Ovary (tissue), 3 donors: ENCODE measurements around the gene NIM1K.

Experiments
- EP300 ChIP-seq: sonication (generic); formaldehyde crosslinking; IDR thresholded peaks from one replicate; pipeline ENCODE4 v1.6.1; 2017; ENCODE audit warnings: antibody characterized with exemption
- POLR2A ChIP-seq: fragments of 450-650 bp; IDR thresholded peaks from one replicate; pipeline ENCODE4 v1.6.1; 2017; ENCODE audit warnings: antibody characterized with exemption, mild to moderate bottlenecking, moderate library complexity
- TF ChIP-seq, protein P1 (sequence below), 3 donors: fragments of 450-650 bp in 2 of 3; fragments of 200-600 bp in 1 of 3; IDR thresholded peaks; one replicate each; pipeline versions ENCODE4 v1.5.1 to v1.8.0; 2016 to 2022; ENCODE audit warnings: antibody characterized with exemption in 3 of 3, mild to moderate bottlenecking in 1 of 3
- donor health status: DM: no; HTN: no; CAD: no.

GRCh38 chr5:43171926-43172325 is 20.1 kb upstream of the NIM1K start:
- TF ChIP-seq, protein P1, sequence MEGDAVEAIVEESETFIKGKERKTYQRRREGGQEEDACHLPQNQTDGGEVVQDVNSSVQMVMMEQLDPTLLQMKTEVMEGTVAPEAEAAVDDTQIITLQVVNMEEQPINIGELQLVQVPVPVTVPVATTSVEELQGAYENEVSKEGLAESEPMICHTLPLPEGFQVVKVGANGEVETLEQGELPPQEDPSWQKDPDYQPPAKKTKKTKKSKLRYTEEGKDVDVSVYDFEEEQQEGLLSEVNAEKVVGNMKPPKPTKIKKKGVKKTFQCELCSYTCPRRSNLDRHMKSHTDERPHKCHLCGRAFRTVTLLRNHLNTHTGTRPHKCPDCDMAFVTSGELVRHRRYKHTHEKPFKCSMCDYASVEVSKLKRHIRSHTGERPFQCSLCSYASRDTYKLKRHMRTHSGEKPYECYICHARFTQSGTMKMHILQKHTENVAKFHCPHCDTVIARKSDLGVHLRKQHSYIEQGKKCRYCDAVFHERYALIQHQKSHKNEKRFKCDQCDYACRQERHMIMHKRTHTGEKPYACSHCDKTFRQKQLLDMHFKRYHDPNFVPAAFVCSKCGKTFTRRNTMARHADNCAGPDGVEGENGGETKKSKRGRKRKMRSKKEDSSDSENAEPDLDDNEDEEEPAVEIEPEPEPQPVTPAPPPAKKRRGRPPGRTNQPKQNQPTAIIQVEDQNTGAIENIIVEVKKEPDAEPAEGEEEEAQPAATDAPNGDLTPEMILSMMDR (IDR thresholded peaks at IDR 0.05): no peak
- TF ChIP-seq POLR2A (no peak), EP300 (no peak)
